ENCODE measurements around the gene MRAP2.

GRCh38 chr6:84136364-84137050 is 102.9 kb downstream of the MRAP2 start:
- TF ChIP-seq CTCF (conservative IDR thresholded peaks at IDR 0.05; ENCODE audit: low read length) (no peak), EZH2phosphoT487 (IDR thresholded peaks at IDR 0.05; ENCODE audit: borderline replicate concordance, low read depth, low read length) (no peak)

Measured in OCI-LY7 (cell line).